HepG2 (cell line): Measurements from ENCODE around the gene VAMP8. TPM values are rescaled to one million over a fixed set of nuclear protein-coding genes. Genes with fewer than 3 reads are reported as not detected.

ENCODE experiments used
- ELF1 ChIP-seq: sonication (generic); formaldehyde crosslinking; IDR thresholded peaks from 2 replicates; pipeline ENCODE4 v1.4.0; 2020; ENCODE audit warnings: missing genetic modification reagents
- IRF2 ChIP-seq: IDR thresholded peaks from 2 replicates; pipeline ENCODE4 v1.6.1; 2018; ENCODE audit warnings: missing genetic modification reagents, missing compliant biosample characterization
- KAT7 ChIP-seq: IDR thresholded peaks from 2 replicates; pipeline ENCODE4 v1.6.1; 2018; ENCODE audit warnings: borderline replicate concordance, missing compliant biosample characterization
- KMT2B ChIP-seq: IDR thresholded peaks from 2 replicates; pipeline ENCODE4 v1.6.1; 2016; ENCODE audit warnings: missing genetic modification reagents, missing compliant biosample characterization
- MIER3 ChIP-seq: IDR thresholded peaks from 2 replicates; pipeline ENCODE4 v1.6.1; 2016; ENCODE audit warnings: missing compliant biosample characterization, borderline replicate concordance
- RFX1 ChIP-seq: fragments of 450-650 bp; IDR thresholded peaks from 2 replicates; pipeline ENCODE4 v1.6.1; 2017
- RXRA ChIP-seq: sonication (generic); formaldehyde crosslinking; IDR thresholded peaks from 2 replicates; pipeline ENCODE4 v1.5.1; 2020; ENCODE audit warnings: missing genetic modification reagents
- SMC3 ChIP-seq: IDR thresholded peaks from 2 replicates; pipeline ENCODE4 v1.6.1; 2011; ENCODE audit warnings: low read length, improper control_type of control experiment
- SOX5 ChIP-seq: IDR thresholded peaks from 2 replicates; pipeline ENCODE4 v1.6.1; 2016; ENCODE audit warnings: borderline replicate concordance
- STAG1 ChIP-seq: sonication (generic); formaldehyde crosslinking; IDR thresholded peaks from 2 replicates; pipeline ENCODE4 v1.4.0; 2020; ENCODE audit warnings: missing genetic modification reagents
- THAP7 ChIP-seq: sonication (generic); formaldehyde crosslinking; IDR thresholded peaks from 2 replicates; pipeline ENCODE4 v1.8.1; 2023; ENCODE audit warnings: mild to moderate bottlenecking, missing genetic modification reagents
- ZBTB38 ChIP-seq: sonication (generic); formaldehyde crosslinking; IDR thresholded peaks from 2 replicates; pipeline ENCODE4 v1.5.1; 2020; ENCODE audit warnings: mild to moderate bottlenecking, missing genetic modification reagents
- ZC3H4 ChIP-seq: sonication (generic); formaldehyde crosslinking; IDR thresholded peaks from 2 replicates; pipeline ENCODE4 v1.4.0; 2020; ENCODE audit warnings: missing genetic modification reagents, borderline replicate concordance
- ZNF232 ChIP-seq: sonication (generic); formaldehyde crosslinking; IDR thresholded peaks from 2 replicates; pipeline ENCODE4 v1.4.0; 2020; ENCODE audit warnings: missing genetic modification reagents, borderline replicate concordance
- ZNF34 ChIP-seq: sonication (generic); formaldehyde crosslinking; IDR thresholded peaks from 2 replicates; pipeline ENCODE4 v1.4.0; 2020; ENCODE audit warnings: mild to moderate bottlenecking, missing genetic modification reagents, borderline replicate concordance
- ZNF546 ChIP-seq: sonication (generic); formaldehyde crosslinking; conservative IDR thresholded peaks from 2 replicates; pipeline ENCODE4 v1.8.1; 2023; ENCODE audit warnings: mild to moderate bottlenecking, missing genetic modification reagents
- ZNF570 ChIP-seq: sonication (generic); formaldehyde crosslinking; IDR thresholded peaks from 2 replicates; pipeline ENCODE4 v1.4.0; 2020; ENCODE audit warnings: mild to moderate bottlenecking, missing genetic modification reagents, borderline replicate concordance
- ZNF761 ChIP-seq: sonication (generic); formaldehyde crosslinking; conservative IDR thresholded peaks from 2 replicates; pipeline ENCODE4 v1.4.0; 2020; ENCODE audit warnings: mild to moderate bottlenecking, missing genetic modification reagents
- polyA plus RNA-seq, 8 experiments: library from polyadenylated mRNA; depleted of rRNA in 3 of 8; stranded (reverse) in 7 of 8; unstranded in 1 of 8; fragments of >200 nt; fragmentation: Illumina TruSeq in 4 of 8; extraction: Trizol in 4 of 8; gene quantifications; 2 replicates each; pipeline versions ENCODE4 v1.2.1 to v1.2.3, GENCODE V29; 2011 to 2016; ENCODE audit warnings: low read depth in 4 of 8, missing spikeins in 1 of 8, mixed read lengths in 1 of 8; ENCODE audit not compliant: insufficient read depth in 1 of 8
- total RNA-seq, 5 experiments: library from RNA; depleted of rRNA; stranded (reverse); fragments of >200 nt; fragmentation: Illumina TruSeq; extraction: Trizol; gene quantifications; 2 replicates each; pipeline ENCODE4 v1.2.3, GENCODE V29; 2016; ENCODE audit warnings: low read depth in 1 of 5
- TF ChIP-seq, protein P1 (sequence below): sonication (generic); formaldehyde crosslinking; IDR thresholded peaks from 2 replicates; pipeline ENCODE4 v1.8.1; 2023; ENCODE audit warnings: mild to moderate bottlenecking, missing genetic modification reagents, borderline replicate concordance
- TF ChIP-seq, protein P2 (sequence below), 2 experiments: fragments of 450-650 bp in 1 of 2; sonication (generic) in 1 of 2; formaldehyde crosslinking in 1 of 2; IDR thresholded peaks; 2 replicates each; pipeline versions ENCODE4 v1.6.1 to v1.8.0; 2016 to 2022; ENCODE audit warnings: antibody characterized with exemption in 1 of 2, mild to moderate bottlenecking in 1 of 2, missing genetic modification reagents in 1 of 2

VAMP8 gene
- total and polyA plus RNA-seq, 2 of the 13 experiments (the other 11 are each of a cell fraction or from before 2014, with no cell fraction given), result 83.3 to 157 TPM

- TF ChIP-seq, protein P1, sequence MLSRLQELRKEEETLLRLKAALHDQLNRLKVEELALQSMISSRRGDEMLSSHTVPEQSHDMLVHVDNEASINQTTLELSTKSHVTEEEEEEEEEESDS (CRISPR knock-in tag), result 0 out of 2 replicates have a peak, but pooled peaks have one; percentile 88
- TF ChIP-seq SMC3 (peak; percentile 39), KMT2B (CRISPR knock-in tag) (peak; percentile 49; the same call in 1 of the 2 replicates), RXRA (CRISPR knock-in tag) (peak; percentile 96), ZBTB38 (CRISPR knock-in tag) (0 out of 2 replicates have a peak, but pooled peaks have one; percentile 13), ZNF546 (0 out of 2 replicates have a peak, but pooled peaks have one; percentile 6), ZNF232 (CRISPR knock-in tag) (peak; percentile 78), THAP7 (CRISPR knock-in tag) (no peak), STAG1 (CRISPR knock-in tag) (peak; percentile 1; the same call in 1 of the 2 replicates), IRF2 (CRISPR knock-in tag) (peak; percentile 92), RFX1 (no peak), ZC3H4 (peak; percentile 95), ZNF34 (no peak), MIER3 (CRISPR knock-in tag) (peak; percentile 96; the same call in 1 of the 2 replicates), ZNF761 (CRISPR knock-in tag) (0 out of 2 replicates have a peak, but pooled peaks have one; percentile 28), KAT7 (CRISPR knock-in tag) (peak; percentile 96), ELF1 (CRISPR knock-in tag) (peak; percentile 77), SOX5 (CRISPR knock-in tag) (peak; percentile 85), ZNF570 (no peak)
- TF ChIP-seq, protein P2, sequence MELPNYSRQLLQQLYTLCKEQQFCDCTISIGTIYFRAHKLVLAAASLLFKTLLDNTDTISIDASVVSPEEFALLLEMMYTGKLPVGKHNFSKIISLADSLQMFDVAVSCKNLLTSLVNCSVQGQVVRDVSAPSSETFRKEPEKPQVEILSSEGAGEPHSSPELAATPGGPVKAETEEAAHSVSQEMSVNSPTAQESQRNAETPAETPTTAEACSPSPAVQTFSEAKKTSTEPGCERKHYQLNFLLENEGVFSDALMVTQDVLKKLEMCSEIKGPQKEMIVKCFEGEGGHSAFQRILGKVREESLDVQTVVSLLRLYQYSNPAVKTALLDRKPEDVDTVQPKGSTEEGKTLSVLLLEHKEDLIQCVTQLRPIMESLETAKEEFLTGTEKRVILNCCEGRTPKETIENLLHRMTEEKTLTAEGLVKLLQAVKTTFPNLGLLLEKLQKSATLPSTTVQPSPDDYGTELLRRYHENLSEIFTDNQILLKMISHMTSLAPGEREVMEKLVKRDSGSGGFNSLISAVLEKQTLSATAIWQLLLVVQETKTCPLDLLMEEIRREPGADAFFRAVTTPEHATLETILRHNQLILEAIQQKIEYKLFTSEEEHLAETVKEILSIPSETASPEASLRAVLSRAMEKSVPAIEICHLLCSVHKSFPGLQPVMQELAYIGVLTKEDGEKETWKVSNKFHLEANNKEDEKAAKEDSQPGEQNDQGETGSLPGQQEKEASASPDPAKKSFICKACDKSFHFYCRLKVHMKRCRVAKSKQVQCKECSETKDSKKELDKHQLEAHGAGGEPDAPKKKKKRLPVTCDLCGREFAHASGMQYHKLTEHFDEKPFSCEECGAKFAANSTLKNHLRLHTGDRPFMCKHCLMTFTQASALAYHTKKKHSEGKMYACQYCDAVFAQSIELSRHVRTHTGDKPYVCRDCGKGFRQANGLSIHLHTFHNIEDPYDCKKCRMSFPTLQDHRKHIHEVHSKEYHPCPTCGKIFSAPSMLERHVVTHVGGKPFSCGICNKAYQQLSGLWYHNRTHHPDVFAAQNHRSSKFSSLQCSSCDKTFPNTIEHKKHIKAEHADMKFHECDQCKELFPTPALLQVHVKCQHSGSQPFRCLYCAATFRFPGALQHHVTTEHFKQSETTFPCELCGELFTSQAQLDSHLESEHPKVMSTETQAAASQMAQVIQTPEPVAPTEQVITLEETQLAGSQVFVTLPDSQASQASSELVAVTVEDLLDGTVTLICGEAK (IDR thresholded peaks at IDR 0.05), result no peak
- TF ChIP-seq, protein P2 (CRISPR knock-in tag; IDR thresholded peaks at IDR 0.05), result peak; percentile 29; the same call in 1 of the 2 replicates
Observed at GRCh38 chr2:85584857-85585780, 7.7 kb downstream of the VAMP8 start (continued).
